ENCODE data around the gene TBRG4.

- TF ChIP-seq SCRT2 (tag by site-specific recombination; IDR thresholded peaks at IDR 0.05) (no peak), ZNF510 (tag by site-specific recombination; IDR thresholded peaks at IDR 0.05; ENCODE audit: insufficient replicate concordance) (no peak), REST (tag by site-specific recombination; IDR thresholded peaks at IDR 0.05) (no peak), CTCF (tag by site-specific recombination; IDR thresholded peaks at IDR 0.05) (no peak)
Observed at GRCh38 chr7:45156516-45157272, 45.2 kb upstream of the TBRG4 start.

All from HEK293 (cell line).